ENCODE results near the gene TWSG1. TPM values are rescaled to one million over a fixed set of nuclear protein-coding genes. Genes with fewer than 3 reads are reported as not detected.
A peak's percentile ranks its signal among the peaks of the same experiment; 100 is the strongest.

TWSG1 gene
- total RNA-seq, 1 donor, result 157 TPM

DNA sequence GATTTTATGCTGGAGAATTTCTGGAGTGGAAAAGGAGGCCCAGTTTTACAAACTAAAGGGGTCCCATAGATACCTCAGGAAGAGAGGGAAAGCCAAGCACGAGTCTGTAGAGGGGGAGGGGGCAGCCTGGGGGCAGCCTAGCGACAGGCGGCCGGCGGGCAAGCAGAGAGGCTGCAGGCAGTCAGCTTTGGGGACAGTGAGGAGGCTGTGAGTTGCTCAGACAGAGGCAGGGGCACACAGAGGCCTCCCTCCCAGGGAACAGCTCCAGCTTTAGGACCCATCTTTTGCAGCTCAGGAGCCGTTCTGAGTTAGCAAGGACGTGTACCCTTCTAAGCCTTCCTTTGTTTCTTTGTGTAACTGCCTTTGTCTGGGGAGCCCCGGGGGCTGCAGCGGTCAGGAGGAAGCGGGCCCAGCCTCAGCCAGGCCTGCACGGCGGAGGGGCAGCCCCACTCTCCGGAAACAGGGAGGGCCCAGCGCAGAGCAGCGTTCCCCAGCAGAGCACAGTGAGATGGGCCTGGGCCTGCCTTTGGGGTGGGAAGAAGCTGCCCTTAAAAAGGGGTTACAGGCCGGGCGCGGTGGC is 99.6 kb downstream of the TWSG1 start:
- DNase-seq (ENCODE audit: low read depth), result no peak
- H3K4me3 ChIP-seq (ENCODE audit: low read depth, low read length), result no peak overlapping the region
- TF ChIP-seq CTCF (IDR thresholded peaks at IDR 0.05; ENCODE audit: insufficient read depth, low read length), result no peak

GRCh38 chr18:9435041-9435440 is 100.5 kb downstream of the TWSG1 start:
- no peak overlapping the region for H3K4me3 ChIP-seq (ENCODE audit: low read depth, low read length)
- no peak for DNase-seq (ENCODE audit: low read depth)
- no peak for TF ChIP-seq CTCF (IDR thresholded peaks at IDR 0.05; ENCODE audit: insufficient read depth, low read length)

GRCh38 chr18:9436206-9436929 is 101.8 kb downstream of the TWSG1 start:
- no peak for DNase-seq (ENCODE audit: low read depth)
- H3K4me3 ChIP-seq (ENCODE audit: low read depth, low read length), result no peak overlapping the region
- no peak for TF ChIP-seq CTCF (IDR thresholded peaks at IDR 0.05; ENCODE audit: insufficient read depth, low read length)

DNA sequence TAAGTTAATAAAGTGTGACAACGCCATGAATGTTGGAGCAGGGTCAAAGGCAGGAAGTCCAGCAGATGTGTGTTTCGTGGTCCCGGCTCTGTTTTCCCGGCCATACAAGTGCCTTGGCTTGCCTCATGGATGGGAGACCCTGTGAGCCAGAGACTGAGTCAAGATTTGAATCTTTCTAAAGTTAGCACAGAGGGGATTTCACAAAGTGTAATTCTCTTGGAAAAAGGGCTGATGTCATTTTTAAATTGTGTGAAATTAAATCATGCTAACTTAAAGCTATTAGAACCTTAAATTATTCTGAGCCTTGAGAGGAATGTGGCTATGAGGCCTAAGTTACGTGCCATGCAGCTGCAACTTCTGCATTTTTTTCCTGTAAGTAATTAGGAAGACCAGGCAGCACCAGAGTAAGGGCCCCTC is 102.5 kb downstream of the TWSG1 start:
- TF ChIP-seq CTCF (IDR thresholded peaks at IDR 0.05; ENCODE audit: insufficient read depth, low read length), result no peak
- DNase-seq (ENCODE audit: low read depth), result peak; percentile 44
- no peak overlapping the region for H3K4me3 ChIP-seq (ENCODE audit: low read depth, low read length)

GRCh38 chr18:9437672-9438071 is 103.1 kb downstream of the TWSG1 start:
- DNase-seq (ENCODE audit: low read depth), result no peak
- no peak for TF ChIP-seq CTCF (IDR thresholded peaks at IDR 0.05; ENCODE audit: insufficient read depth, low read length)

DNA sequence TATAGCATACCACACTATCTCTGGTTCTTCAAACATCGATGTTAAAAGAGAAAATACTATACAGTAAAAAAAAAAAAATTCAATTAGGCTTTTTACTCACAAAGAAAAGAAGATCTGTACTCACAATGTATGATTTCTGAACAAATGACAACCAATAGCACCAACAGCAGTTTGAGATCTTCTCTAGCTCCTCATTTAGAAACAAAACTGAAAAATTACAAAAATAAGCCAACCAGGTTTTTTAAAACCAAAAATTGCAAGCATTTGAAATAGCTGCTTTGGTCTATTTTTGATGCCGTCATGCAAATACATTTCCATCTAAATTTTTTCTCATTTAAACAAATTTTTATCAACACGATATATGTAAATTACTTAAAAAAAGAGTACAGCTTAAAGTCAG is 106.5 kb downstream of the TWSG1 start:
- TF ChIP-seq CTCF (IDR thresholded peaks at IDR 0.05; ENCODE audit: insufficient read depth, low read length), result no peak

More at GRCh38 chr18:9437672-9438071, 103.1 kb downstream of the TWSG1 start:
- H3K4me3 ChIP-seq (ENCODE audit: low read depth, low read length), result no peak overlapping the region

More for the DNA sequence above, 106.5 kb downstream of the TWSG1 start:
- H3K4me3 ChIP-seq (ENCODE audit: low read depth, low read length), result no peak overlapping the region
- DNase-seq (ENCODE audit: low read depth), result no peak

All from fibroblast of the aortic adventitia (primary cell).